NCI-H748 (cell line): ENCODE data around the gene LMAN1.

Experiments
- DNase-seq: peaks from one replicate; lab custom pipeline; 2025; ENCODE audit not compliant: unreplicated experiment; lab: John Stamatoyannopoulos, UW

LMAN1 gene

GRCh38 chr18:59305295-59305694 is 53.8 kb downstream of the LMAN1 start:
- DNase-seq, result no peak

- DNase-seq, result peak; percentile 82
These were observed 55.3 kb downstream of the LMAN1 start for GRCh38 chr18:59303656-59304195.

GRCh38 chr18:59303006-59303405 is 56.1 kb downstream of the LMAN1 start:
- no peak for DNase-seq

- DNase-seq, result no peak
These were observed 57.1 kb downstream of the LMAN1 start for GRCh38 chr18:59301929-59302328.

GRCh38 chr18:59300676-59301285 is 58.3 kb downstream of the LMAN1 start:
- DNase-seq, result no peak

GRCh38 chr18:59298871-59299270 is 60.2 kb downstream of the LMAN1 start:
- no peak for DNase-seq

- DNase-seq, result no peak
These were observed 65.7 kb downstream of the LMAN1 start for GRCh38 chr18:59293317-59293716.

GRCh38 chr18:59286341-59286740 is 72.7 kb downstream of the LMAN1 start:
- no peak for DNase-seq

- no peak for DNase-seq
These were observed 76.7 kb downstream of the LMAN1 start for GRCh38 chr18:59282341-59282740.

- DNase-seq, result no peak
These were observed 79.3 kb downstream of the LMAN1 start for GRCh38 chr18:59279722-59280121.

- no peak for DNase-seq
These were observed 79.9 kb downstream of the LMAN1 start for GRCh38 chr18:59279193-59279592.

- no peak for DNase-seq
These were observed 80.3 kb downstream of the LMAN1 start for GRCh38 chr18:59278793-59279192.
